ENCODE data around the gene NPC1. TPM values are rescaled to one million over a fixed set of nuclear protein-coding genes. Genes with fewer than 3 reads are reported as not detected.
"Not testable (repeated sequence)": the region's sequence is repeated elsewhere in the genome, so short reads cannot be mapped to it uniquely, and the experiment has no call there.

The NPC1 gene
- polyA plus RNA-seq, 3 donors from 2014 or later = 25.1 to 83.2 (median 47.2) TPM

GRCh38 chr18:23530195-23530594, 56.1 kb downstream of the NPC1 start:
- Mint-ChIP-seq H3K4me3 (no peak overlapping the region), H3K27ac (peak overlapping the region; percentile 31 to 75 (median 60)), H3K4me1 (no peaks in the 10 kb centered on the region), H3K9me3 (no peaks in the 10 kb centered on the region), H3K36me3 (peaks cover 0 to 69% (median 48%) of the 10 kb centered on the region in 3 donors), H3K27me3 (ENCODE audit: low read depth in 3 of 3) (peaks cover 3 to 14% (median 11%) of the 10 kb centered on the region in 3 donors)
- no peak for DNase-seq

DNA sequence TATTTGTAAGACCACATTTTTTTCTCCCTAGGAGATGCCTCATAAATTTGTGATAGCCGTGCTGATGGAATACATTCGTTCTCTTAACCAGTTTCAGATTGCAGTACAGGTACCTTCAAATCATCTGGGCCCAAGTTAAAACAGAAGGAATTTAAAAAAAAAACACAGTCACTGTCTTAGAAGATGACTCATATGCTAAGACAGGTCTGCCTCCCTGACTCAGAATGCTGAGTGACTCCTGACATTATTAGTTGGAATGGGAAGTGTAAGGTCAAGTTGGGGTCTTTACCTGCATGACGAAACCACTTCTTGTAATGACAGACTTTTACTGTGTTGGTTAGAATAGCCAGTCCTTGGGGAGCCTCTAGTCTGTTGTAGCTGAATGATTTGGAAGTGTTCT, 56.7 kb downstream of the NPC1 start:
- Mint-ChIP-seq H3K36me3 (peaks cover 0 to 66% (median 47%) of the 10 kb centered on the region in 3 donors), H3K27me3 (ENCODE audit: low read depth in 3 of 3) (peaks cover 1 to 12% (median 9%) of the 10 kb centered on the region in 3 donors), H3K9me3 (no peaks in the 10 kb centered on the region), H3K27ac (peak overlapping the region in 4 of 6 donors; percentile 16 to 75 (median 40)), H3K4me3 (no peak overlapping the region), H3K4me1 (no peaks in the 10 kb centered on the region)
- DNase-seq = no peak

- peaks cover 0 to 62% (median 49%) of the 10 kb centered on the region in 3 donors for H3K36me3 Mint-ChIP-seq
- H3K9me3 Mint-ChIP-seq = no peaks in the 10 kb centered on the region
- peak overlapping the region in 5 of 6 donors; percentile 11 to 75 (median 37) for H3K27ac Mint-ChIP-seq
- H3K27me3 Mint-ChIP-seq (ENCODE audit: low read depth in 3 of 3) = peaks cover 3 to 12% (median 10%) of the 10 kb centered on the region in 3 donors
- no peak overlapping the region for H3K4me3 Mint-ChIP-seq
- no peak for DNase-seq
- H3K4me1 Mint-ChIP-seq = no peaks in the 10 kb centered on the region
Measured at GRCh38 chr18:23528580-23529472, 57.5 kb downstream of the NPC1 start.

DNA sequence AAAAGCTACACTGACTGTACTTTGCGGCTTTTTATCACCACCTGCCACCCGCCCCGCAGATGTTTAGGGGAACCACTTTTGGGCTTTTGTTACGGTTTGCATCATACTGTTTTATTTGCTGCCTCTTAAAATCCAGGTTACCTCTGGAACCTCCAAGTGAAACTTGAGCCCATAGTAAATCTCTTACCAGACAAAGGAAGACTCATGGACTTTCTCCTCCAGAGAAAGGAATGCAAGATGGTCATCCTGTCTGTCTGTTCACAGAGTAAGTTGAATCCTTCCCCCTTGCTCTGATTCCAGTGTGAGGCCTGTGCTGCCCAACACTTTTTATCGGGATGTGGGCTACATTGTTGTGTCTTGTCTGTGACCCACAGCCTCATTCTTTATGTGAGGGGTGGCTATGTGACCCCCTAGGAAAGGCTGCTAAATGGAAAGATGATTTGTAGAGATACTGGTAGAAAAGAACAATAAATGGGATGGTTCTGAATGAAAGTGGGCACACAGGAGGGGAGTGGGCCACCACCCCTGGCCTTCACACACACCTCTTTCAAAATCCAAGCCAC, 59.7 kb downstream of the NPC1 start:
- peaks cover under 1 to 61% (median 42%) of the 10 kb centered on the region in 3 donors for H3K36me3 Mint-ChIP-seq
- peak overlapping the region in 4 of 6 donors; percentile 4 to 67 (median 50) for H3K27ac Mint-ChIP-seq
- H3K9me3 Mint-ChIP-seq = no peaks in the 10 kb centered on the region

GRCh38 chr18:23524213-23524707, 62.0 kb downstream of the NPC1 start:
- no peaks in the 10 kb centered on the region for H3K9me3 Mint-ChIP-seq
- peak overlapping the region in 2 of 6 donors; percentile 3 to 6 for H3K27ac Mint-ChIP-seq
- no peak for DNase-seq
- H3K36me3 Mint-ChIP-seq = peaks cover 15 to 64% (median 36%) of the 10 kb centered on the region in 3 donors
- no peaks in the 10 kb centered on the region for H3K4me1 Mint-ChIP-seq
- peaks cover 1 to 16% (median 3%) of the 10 kb centered on the region in 3 donors for H3K27me3 Mint-ChIP-seq (ENCODE audit: low read depth in 3 of 3)
- H3K4me3 Mint-ChIP-seq = no peak overlapping the region

More for the DNA sequence above, 59.7 kb downstream of the NPC1 start:
- peaks cover 3 to 18% (median 10%) of the 10 kb centered on the region in 3 donors for H3K27me3 Mint-ChIP-seq (ENCODE audit: low read depth in 3 of 3)
- H3K4me3 Mint-ChIP-seq = no peak overlapping the region
- no peak for DNase-seq
- no peaks in the 10 kb centered on the region for H3K4me1 Mint-ChIP-seq

- Mint-ChIP-seq H3K9me3 (no peaks in the 10 kb centered on the region), H3K36me3 (peaks cover 15 to 62% (median 33%) of the 10 kb centered on the region in 3 donors), H3K4me1 (no peaks in the 10 kb centered on the region), H3K27ac (peak overlapping the region; percentile 1 to 79 (median 58)), H3K4me3 (no peak overlapping the region), H3K27me3 (ENCODE audit: low read depth in 3 of 3) (peaks cover 1 to 16% (median 3%) of the 10 kb centered on the region in 3 donors)
- DNase-seq = no peak
Measured at GRCh38 chr18:23523429-23524212, 62.7 kb downstream of the NPC1 start.

DNA sequence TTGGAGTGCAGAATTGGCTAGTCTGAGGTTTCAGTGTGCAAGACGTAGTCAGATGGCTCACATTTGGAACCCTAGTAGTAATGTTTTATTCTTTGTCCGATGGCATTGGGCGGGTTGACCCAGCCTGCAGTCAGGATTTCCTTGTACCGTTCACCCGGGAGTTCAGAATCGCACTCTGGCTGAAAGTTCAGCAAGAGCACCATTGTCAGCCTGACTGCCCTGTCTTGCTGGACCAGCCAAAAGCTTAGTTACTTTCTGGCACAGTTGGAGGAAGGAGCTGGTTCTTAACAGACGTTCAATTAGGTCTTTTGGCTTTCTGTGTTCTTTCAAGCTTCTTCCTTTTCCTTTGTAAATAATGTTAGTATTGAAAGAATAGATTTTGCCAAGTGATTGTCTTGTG, 64.4 kb downstream of the NPC1 start:
- H3K27me3 Mint-ChIP-seq (ENCODE audit: low read depth in 3 of 3) = peaks cover 1 to 20% (median 3%) of the 10 kb centered on the region in 3 donors
- peaks cover 15 to 57% (median 31%) of the 10 kb centered on the region in 3 donors for H3K36me3 Mint-ChIP-seq
- no peaks in the 10 kb centered on the region for H3K9me3 Mint-ChIP-seq
- no peaks in the 10 kb centered on the region for H3K4me1 Mint-ChIP-seq
- no peak for DNase-seq
- H3K4me3 Mint-ChIP-seq = no peak overlapping the region
- peak overlapping the region in 4 of 6 donors; percentile 12 to 60 (median 30) for H3K27ac Mint-ChIP-seq

DNA sequence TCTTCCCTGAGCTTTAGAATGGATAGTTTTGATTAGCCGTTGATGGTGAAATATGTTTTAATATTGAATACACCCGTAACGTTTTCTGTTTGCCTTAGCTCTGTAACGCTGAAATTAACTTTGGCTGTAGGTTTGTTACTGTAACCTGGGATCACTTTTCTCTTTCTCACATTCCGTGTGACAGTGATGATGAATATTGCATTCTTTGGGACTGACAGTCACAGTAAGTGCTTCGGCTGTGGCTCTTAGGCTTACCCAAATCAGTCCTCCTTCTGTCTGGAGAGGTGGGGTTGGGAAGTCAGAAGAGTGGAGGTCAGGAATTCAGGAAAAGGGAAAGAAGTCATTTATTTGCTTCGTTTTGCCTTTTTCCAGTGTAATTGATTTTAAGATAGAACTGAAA, 65.0 kb downstream of the NPC1 start:
- Mint-ChIP-seq H3K36me3 (peaks cover 15 to 51% (median 31%) of the 10 kb centered on the region in 3 donors), H3K27me3 (ENCODE audit: low read depth in 3 of 3) (peaks cover 1 to 20% (median 3%) of the 10 kb centered on the region in 3 donors), H3K4me1 (peaks cover 0 to under 1% of the 10 kb centered on the region in 2 donors), H3K4me3 (no peak overlapping the region), H3K27ac (peak overlapping the region in 3 of 6 donors; percentile 34 to 76 (median 38)), H3K9me3 (no peaks in the 10 kb centered on the region)
- no peak for DNase-seq

DNA sequence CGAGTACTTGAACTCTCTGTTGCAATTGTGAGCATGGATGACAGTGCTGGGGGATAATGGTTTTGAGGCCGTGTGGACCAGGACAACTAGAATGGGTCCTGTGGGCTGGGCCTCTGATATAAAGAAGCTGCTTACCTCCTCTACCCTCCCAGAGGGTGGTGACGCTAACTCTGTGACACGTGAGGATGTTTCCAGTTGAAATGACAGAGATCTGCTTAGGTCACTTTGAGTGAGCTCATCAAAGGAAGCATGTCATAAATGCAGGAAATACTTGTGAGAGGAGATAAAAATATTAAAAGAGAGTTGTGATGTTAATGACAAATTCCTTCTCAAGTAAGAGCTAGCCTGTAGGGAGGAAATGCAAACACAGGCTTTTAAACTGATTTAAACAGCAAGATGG, 66.6 kb downstream of the NPC1 start:
- DNase-seq = no peak
- Mint-ChIP-seq H3K36me3 (peaks cover 20 to 49% (median 33%) of the 10 kb centered on the region in 3 donors), H3K27me3 (ENCODE audit: low read depth in 3 of 3) (peaks cover 3 to 16% (median 3%) of the 10 kb centered on the region in 3 donors), H3K4me1 (peaks cover 6 to 7% of the 10 kb centered on the region in 2 donors), H3K27ac (peak overlapping the region in 3 of 6 donors; percentile 68 to 77 (median 72)), H3K9me3 (no peaks in the 10 kb centered on the region), H3K4me3 (no peak overlapping the region)

DNA sequence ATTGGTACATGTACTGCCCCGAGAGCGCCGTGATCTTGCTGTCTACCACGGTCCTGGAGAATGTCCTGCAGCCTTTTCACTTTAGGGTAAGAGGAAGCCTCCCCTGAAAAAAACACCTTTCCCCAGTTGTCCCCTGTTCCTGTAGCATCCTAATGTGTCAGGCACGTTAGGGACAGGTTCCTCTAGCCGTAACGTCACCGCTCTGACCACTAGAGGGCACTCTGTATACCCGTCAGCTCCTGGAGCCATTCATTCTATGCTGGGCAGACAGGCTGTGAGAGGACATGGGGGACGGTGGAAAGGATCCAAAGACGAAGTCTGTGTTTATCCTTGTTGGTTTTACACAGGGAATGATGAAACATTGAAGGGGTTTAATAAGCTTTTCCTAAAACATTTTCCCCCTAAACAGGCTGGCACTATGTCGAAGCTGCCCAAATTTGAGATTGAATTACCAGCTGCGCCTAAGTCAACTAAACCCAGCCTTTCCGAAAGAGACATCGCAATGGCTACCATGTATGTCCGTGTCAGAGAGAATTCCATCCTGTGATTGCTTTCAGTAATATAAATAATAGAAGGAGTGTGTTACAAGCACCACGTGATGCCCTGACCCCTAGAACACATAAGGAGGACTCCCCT, 70.3 kb downstream of the NPC1 start:
- Mint-ChIP-seq H3K27me3 (ENCODE audit: low read depth in 3 of 3) (peaks cover 0 to 11% (median 5%) of the 10 kb centered on the region in 3 donors), H3K9me3 (no peaks in the 10 kb centered on the region), H3K4me3 (no peak overlapping the region), H3K36me3 (peaks cover 18 to 31% (median 29%) of the 10 kb centered on the region in 3 donors), H3K4me1 (peaks cover 12 to 24% of the 10 kb centered on the region in 2 donors), H3K27ac (peak overlapping the region; percentile 15 to 82 (median 70))
- peak; percentile 68 to 75 (median 72) for DNase-seq

DNA sequence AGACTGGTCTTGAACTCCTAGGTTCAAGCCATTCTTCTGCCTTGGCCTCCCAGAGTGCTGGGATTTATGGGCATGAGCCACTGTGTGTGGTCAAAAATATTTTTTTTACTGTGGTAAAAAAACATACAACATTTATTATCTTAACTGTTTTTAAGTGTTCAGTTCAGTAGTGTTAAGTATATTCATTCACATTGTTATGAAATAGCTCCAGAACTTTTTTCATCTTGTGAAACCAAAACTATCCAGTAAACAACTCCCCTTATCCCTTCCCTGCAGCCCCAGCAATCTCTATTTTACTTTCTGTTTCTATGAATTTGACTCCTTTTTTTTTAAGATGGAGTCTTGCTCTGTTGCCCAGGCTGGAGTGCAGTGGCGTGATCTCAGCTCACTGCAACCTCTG, 73.7 kb downstream of the NPC1 start:
- H3K9me3 Mint-ChIP-seq = no peaks in the 10 kb centered on the region
- peaks cover 25 to 28% (median 28%) of the 10 kb centered on the region in 3 donors for H3K36me3 Mint-ChIP-seq
- H3K4me3 Mint-ChIP-seq = no peak overlapping the region

GRCh38 chr18:23512216-23512615, 74.1 kb downstream of the NPC1 start:
- H3K9me3 Mint-ChIP-seq; H3K4me3 Mint-ChIP-seq; DNase-seq; H3K27me3 Mint-ChIP-seq (ENCODE audit: low read depth in 3 of 3): not testable (repeated sequence)
- Mint-ChIP-seq H3K36me3 (peaks cover 28 to 33% (median 28%) of the 10 kb centered on the region in 3 donors), H3K27ac (peak overlapping the region in 2 of 6 donors; percentile 30 to 36), H3K4me1 (peaks cover 22 to 43% of the 10 kb centered on the region in 2 donors)

More for the DNA sequence above, 73.7 kb downstream of the NPC1 start:
- no peak for DNase-seq
- H3K27ac Mint-ChIP-seq = peak overlapping the region in 5 of 6 donors; percentile 36 to 66 (median 48)
- H3K27me3 Mint-ChIP-seq (ENCODE audit: low read depth in 3 of 3) = peaks cover 0 to 5% (median 5%) of the 10 kb centered on the region in 3 donors
- H3K4me1 Mint-ChIP-seq = peaks cover 19 to 39% of the 10 kb centered on the region in 2 donors
